Mammary epithelial cell (primary cell): ENCODE measurements around the gene RPL31.

Experiments
- EZH2 ChIP-seq: IDR thresholded peaks from 2 replicates; pipeline ENCODE4 v1.6.1; 2012; ENCODE audit warnings: low read length, inconsistent platforms, borderline replicate concordance
- TF ChIP-seq, protein P1 (sequence below), 2 donors: IDR thresholded peaks in 1 of 2; conservative IDR thresholded peaks in 1 of 2; 2 replicates each; pipeline ENCODE4 v1.5.1; 2011 to 2012; ENCODE audit warnings: inconsistent platforms in 2 of 2, low read length in 2 of 2, mild to moderate bottlenecking in 2 of 2, control low read depth in 1 of 2, low read depth in 1 of 2; ENCODE audit not compliant: insufficient read depth in 1 of 2; ENCODE audit errors: extremely low read depth in 1 of 2

DNA sequence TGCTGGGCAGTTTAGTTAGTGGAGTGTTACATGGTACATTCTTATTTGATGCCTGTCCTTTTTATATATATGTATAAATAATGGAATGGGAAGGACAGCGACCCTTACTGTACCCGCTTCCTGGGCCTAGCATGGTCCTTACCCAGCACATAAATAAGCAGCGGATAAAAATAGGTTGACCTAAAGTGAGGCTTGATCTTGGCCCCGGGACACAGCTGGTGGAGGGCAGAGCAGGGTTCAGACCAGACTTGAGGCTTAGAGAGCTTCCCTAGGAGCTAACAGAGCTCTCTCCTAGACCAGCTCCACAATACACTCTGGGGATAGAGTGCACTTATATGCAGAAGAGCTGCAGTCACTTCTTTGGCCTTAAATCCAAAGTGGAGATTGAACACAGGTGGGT, 46.9 kb upstream of the RPL31 start:
- no peak for TF ChIP-seq EZH2
- TF ChIP-seq, protein P1, sequence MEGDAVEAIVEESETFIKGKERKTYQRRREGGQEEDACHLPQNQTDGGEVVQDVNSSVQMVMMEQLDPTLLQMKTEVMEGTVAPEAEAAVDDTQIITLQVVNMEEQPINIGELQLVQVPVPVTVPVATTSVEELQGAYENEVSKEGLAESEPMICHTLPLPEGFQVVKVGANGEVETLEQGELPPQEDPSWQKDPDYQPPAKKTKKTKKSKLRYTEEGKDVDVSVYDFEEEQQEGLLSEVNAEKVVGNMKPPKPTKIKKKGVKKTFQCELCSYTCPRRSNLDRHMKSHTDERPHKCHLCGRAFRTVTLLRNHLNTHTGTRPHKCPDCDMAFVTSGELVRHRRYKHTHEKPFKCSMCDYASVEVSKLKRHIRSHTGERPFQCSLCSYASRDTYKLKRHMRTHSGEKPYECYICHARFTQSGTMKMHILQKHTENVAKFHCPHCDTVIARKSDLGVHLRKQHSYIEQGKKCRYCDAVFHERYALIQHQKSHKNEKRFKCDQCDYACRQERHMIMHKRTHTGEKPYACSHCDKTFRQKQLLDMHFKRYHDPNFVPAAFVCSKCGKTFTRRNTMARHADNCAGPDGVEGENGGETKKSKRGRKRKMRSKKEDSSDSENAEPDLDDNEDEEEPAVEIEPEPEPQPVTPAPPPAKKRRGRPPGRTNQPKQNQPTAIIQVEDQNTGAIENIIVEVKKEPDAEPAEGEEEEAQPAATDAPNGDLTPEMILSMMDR (conservative IDR thresholded peaks at IDR 0.05 in 1 of 2, IDR thresholded peaks at IDR 0.05 in 1 of 2; ENCODE audit: extremely low read depth in 1 of 2, insufficient read depth in 1 of 2, low read depth in 1 of 2, low read length in 2 of 2) = no peak
